ENCODE measurements around the gene EXOC2.

GRCh38 chr6:484746-485145 is 208.2 kb downstream of the EXOC2 start:
- TF ChIP-seq CTCF (IDR thresholded peaks at IDR 0.05; ENCODE audit: low read length) (no peak), EZH2 (IDR thresholded peaks at IDR 0.05; ENCODE audit: borderline replicate concordance, low read length) (no peak)

Measured in OCI-LY1 (cell line).